Activated T-cell treated with anti-CD3 and anti-CD28 coated beads for 48 hours (primary cell): ENCODE data around the gene PDF.
A peak's percentile ranks its signal among the peaks of the same experiment; 100 is the strongest.
"Not testable (repeated sequence)": the region's sequence is repeated elsewhere in the genome, so short reads cannot be mapped to it uniquely, and the experiment has no call there.

Experiments
- DNase-seq: peaks from one replicate; pipeline ENCODE4 v3.0.0-alpha.2; 2020; ENCODE audit warnings: low read depth

PDF gene

GRCh38 chr16:69316595-69317034 is 13.8 kb downstream of the PDF start:
- no peak for DNase-seq

DNA sequence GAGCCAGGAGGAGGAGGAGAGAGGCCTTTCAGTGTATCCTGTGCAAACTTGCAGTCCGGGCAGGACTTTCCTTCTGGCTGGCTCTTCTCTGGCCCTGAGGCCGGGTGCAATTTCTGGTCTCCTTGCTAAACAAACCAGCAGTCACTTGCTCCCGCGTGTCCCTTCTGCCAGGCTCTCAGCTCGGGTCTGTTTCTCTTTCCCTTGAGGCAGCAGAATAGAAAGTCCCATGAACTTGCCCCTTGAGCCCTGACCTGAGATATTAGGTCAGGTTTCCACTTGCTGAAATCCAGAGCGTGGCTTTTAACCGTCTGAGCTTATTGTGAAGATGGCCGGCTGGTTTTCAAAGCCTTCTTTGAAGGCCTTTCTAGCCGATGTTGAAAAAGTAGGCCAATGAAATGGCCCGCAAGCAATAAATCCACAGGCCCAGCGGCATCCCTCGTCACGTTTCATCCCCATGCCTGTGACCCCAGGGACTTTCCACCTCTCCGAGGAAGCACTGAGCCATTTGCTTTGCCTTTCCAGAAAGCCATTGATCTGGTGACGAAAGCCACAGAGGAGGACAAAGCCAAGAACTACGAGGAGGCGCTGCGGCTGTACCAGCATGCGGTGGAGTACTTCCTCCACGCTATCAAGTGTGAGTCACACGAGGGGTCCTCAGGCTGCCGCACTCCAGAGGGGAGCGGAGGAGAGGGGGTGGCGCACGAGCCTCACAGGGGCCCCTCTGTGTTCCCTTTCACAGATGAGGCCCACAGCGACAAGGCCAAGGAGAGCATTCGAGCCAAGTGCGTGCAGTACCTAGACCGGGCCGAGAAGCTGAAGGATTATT is 14.7 kb downstream of the PDF start:
- DNase-seq = no peak

GRCh38 chr16:69314534-69314933 is 15.9 kb downstream of the PDF start:
- no peak for DNase-seq

GRCh38 chr16:69313469-69313868 is 16.9 kb downstream of the PDF start:
- no peak for DNase-seq

- DNase-seq = peak; percentile 46
These were observed 18.6 kb downstream of the PDF start for GRCh38 chr16:69311533-69312387.

DNA sequence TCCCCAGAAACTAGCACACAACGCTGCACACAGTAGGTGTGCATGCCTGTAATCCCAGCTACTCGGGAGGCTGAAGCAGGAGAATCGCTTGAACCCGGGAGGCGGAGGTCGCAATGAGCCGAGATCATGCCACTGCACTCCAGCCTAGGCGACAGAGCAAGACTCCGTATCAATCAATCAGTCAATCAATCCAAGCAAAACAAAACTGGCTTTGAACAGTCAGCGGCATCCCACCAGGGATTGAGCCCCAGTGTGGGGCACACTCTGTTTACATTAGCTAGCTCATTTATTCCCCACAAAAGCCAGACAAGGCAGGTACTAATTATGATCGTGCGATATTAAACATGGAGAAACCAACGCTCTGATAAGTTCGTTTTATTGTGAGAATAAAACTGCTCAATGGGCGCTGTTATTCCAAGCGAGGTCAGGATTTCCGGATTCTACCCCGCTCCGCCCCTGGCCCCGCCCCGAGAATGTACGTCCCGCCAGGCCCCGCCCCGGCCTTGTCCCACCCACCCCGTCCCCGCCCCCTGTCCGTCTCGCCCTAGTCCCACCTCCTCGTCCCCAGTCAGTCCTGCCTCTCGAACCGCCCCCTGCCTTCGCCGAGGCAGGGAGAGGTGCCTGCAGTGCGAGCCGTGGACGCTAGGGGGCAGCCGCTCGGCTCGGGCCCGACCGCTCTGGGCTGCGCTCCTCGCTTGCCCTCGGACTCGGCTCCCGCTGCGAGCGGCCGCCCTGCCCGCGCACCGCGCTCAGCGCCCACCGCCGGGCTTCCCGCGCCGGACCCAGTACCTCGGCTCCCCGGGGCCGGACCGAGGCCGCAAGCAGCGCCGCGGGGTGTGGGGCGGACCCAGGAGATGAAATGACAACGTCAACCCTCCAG is 19.5 kb downstream of the PDF start, which contains the start of gene VPS4A:
Gene VPS4A (plus strand): TSS at position 698 of the 880 bp plus-strand sequence. CDS start 162 bp downstream, at position 860.
- DNase-seq = peak; percentile 98

DNA sequence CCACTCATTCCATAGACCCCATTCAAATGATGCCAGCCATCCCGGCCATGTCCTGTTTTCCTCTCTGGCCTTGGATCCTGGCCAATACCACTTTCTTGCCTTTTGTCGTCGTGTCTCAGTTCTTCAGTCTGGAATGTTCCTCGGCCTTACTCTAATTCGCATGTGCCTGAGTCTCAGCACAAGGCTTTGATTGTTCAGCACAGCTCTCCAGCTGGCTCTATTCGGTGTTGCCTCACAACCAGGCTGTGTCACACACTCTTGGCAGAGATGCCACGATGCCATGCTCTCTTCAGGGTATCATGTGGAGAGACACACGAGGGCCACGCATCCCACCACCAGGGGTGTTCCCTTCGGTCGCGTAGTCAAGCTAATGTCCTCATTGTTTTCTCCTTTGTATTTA is 21.1 kb downstream of the PDF start:
- no peak for DNase-seq

DNA sequence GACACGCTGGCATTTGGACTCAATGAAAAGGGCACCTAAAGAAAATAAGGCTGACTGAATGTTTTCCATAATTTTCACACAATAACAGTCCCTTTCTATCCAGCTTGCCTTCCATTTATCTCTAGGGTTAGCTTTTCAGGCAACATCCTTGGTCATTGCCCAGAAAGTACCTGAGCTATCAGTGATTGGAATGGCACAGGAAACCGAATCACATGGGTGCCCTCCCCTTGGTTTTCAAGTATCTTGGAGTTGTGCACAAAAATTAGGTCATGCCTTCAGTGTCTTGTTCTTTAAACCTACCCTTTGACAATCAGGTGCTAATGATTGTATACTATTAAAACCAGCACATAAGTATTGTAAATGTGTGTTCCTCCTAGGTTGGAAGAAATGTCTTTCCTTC is 22.5 kb downstream of the PDF start:
- DNase-seq = no peak

DNA sequence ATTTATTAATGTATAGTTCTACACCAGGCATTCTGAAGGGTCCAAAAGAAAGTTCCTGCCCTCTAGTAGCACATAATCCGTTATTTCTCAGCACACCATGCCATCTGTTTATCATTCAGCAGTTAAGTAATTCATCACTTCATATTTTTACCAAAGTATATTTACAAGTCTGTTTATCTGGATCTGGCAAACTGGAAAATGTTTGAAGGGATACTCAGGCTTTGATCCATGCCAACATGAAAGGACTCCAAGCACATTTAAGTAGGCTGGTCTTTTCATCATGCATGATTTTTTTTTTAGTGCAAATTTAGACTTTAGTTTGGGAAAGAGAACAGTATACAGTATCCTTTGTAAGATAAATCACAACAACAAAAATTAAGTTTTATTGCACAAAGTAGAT is 23.3 kb downstream of the PDF start:
- no peak for DNase-seq

DNA sequence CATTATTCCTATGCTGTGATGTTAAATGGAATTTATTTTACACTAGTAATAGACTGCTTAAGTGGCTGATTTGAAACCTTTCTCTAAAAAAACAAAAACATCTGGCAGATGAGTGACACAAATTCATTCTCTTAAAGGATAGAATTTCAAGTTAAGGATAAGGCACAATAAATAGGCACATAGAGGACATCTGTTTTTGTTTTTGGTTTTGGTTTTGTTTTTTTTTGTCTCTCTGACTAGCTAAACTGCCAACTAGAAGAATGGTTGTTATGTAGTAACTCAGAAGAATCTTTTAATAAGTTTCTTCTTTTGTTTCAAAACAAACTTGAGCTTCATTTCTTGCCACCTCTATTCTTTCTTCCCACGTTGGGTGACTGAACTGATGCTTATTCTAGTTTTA is 24.4 kb downstream of the PDF start:
- no peak for DNase-seq

- no peak for DNase-seq
These were observed 28.1 kb downstream of the PDF start for GRCh38 chr16:69302301-69302700.

GRCh38 chr16:69301861-69302260 is 28.5 kb downstream of the PDF start:
- DNase-seq = no peak

DNA sequence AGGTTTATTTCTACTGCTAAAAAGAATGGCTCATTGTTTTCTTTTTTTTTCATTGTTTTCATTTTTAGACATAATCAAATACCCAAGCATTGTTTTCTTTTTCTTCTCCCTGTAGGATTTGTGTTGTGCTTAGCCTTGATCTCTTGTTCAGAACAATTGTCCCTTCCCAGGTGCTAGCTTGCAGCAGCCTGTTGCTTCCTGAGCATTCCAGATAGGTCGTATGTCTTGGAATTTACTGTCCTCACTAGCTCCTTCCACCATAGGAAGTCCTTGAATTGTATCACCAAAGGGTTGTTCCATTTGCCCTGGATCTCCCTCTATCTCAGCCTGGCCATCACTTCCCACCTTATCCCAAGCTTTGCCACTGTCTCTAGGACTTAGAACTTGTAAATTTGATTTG is 29.2 kb downstream of the PDF start:
- DNase-seq = no peak

- no peak for DNase-seq
These were observed 32.1 kb downstream of the PDF start for GRCh38 chr16:69298261-69298660.

- DNase-seq = not testable (repeated sequence)
These were observed 33.6 kb downstream of the PDF start for GRCh38 chr16:69296771-69297170.

- DNase-seq = no peak
These were observed 36.3 kb downstream of the PDF start for GRCh38 chr16:69294051-69294450.

DNA sequence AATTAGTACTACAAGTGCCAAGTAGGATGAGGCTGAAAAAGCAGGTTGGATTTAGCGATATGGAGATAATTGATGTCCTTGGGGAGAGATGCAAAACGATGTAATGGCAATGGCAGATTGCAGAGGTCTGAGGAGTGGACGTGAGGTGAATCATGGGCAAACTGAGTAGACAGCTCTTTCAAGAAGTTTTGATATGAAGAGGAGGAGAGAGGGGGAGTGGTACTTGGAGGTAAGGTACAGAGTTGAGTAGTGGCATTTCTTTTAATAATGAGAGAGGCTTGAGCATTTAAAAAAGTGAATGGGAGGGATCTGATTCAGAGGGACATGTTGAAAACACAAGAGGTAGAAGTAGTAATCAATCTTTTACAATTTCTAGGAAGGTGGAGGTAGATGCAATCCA is 37.0 kb downstream of the PDF start:
- no peak for DNase-seq

GRCh38 chr16:69291657-69292056 is 38.7 kb downstream of the PDF start:
- not testable (repeated sequence) for DNase-seq

GRCh38 chr16:69286941-69287713 is 43.3 kb downstream of the PDF start:
- DNase-seq = no peak

- no peak for DNase-seq
These were observed 45.1 kb downstream of the PDF start for GRCh38 chr16:69285240-69285639.

DNA sequence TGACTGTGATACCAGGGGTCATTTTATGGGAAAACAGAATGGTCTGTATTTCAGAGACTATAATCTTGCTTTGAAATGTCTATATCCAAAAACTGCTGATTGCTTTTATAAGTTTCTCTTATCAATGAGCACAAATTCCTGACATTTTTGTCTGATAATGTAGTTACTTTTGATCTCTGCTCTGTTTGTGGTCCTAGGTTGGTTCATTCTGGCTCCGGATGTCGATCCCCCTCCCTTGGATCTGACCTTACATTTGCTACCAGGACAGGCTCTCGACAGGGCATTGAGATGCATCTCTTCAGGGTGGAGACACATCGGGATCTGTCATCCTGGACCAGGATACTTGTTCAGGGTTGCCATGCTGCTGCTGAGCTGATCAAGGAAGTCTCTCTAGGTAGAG is 46.5 kb downstream of the PDF start:
- no peak for DNase-seq
